ENCODE data around the gene SLC38A6. TPM values are rescaled to one million over a fixed set of nuclear protein-coding genes. Genes with fewer than 3 reads are reported as not detected.

Gene SLC38A6
- total and polyA plus RNA-seq, 2 of the 13 experiments (the other 11 are each of a cell fraction or from before 2014, with no cell fraction given), result 6.9 to 22.1 TPM

DNA sequence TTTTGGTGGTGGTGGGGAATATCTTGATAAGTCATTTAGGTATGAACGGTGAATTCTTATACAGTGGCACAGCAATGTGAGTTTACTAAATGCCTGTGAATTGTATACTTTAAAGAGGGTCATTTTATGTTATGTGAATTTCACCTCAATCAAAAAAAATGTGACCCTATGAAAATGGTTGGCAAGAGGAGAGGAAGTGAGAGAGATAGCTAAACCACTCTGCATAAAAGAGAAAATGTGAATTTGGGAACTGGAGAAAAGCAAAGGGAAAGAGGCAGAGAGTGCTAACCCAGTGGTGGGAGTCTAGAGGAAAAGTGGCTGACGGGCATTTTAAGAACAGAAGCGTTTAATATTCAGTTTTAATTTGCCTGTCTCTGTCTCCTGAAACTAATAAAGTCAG, 93.8 kb downstream of the SLC38A6 start:
- no peaks in the 10 kb centered on the region for H3K9me3 ChIP-seq (ENCODE audit: low read length)
- no peaks in the 10 kb centered on the region for H3K27me3 ChIP-seq (ENCODE audit: control insufficient read depth in 1 of 2, insufficient read depth in 2 of 2, low read length in 2 of 2)
- FAIRE-seq (no peak), ATAC-seq (no peak), DNase-seq (ENCODE audit: low spot score) (no peak)
- TF ChIP-seq, protein P1, sequence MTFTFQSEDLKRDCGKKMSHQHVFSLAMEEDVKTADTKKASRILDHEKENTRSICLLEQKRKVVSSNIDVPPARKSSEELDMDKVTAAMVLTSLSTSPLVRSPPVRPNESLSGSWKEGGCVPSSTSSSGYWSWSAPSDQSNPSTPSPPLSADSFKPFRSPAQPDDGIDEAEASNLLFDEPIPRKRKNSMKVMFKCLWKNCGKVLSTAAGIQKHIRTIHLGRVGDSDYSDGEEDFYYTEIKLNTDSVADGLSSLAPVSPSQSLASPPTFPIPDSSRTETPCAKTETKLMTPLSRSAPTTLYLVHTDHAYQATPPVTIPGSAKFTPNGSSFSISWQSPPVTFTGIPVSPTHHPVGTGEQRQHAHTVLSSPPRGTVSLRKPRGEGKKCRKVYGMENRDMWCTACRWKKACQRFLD (CRISPR knock-in tag; IDR thresholded peaks at IDR 0.05; ENCODE audit: borderline replicate concordance), result no peak
- TF ChIP-seq HNRNPUL1 (IDR thresholded peaks at IDR 0.05; ENCODE audit: low read depth, low read length) (no peak), ZNF101 (CRISPR knock-in tag; IDR thresholded peaks at IDR 0.05; ENCODE audit: borderline replicate concordance, low read depth) (no peak)
- TF ChIP-seq, protein P2, sequence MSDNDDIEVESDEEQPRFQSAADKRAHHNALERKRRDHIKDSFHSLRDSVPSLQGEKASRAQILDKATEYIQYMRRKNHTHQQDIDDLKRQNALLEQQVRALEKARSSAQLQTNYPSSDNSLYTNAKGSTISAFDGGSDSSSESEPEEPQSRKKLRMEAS (IDR thresholded peaks at IDR 0.05), result no peak
- H3K79me2 ChIP-seq (ENCODE audit: insufficient read depth, low read length), result no peaks in the 10 kb centered on the region
- no peaks in the 10 kb centered on the region for H4K20me1 ChIP-seq (ENCODE audit: insufficient read depth, low read length)
- H3K4me3 ChIP-seq (replicated peaks in 1 of 3; ENCODE audit: insufficient read depth in 1 of 3, low read depth in 2 of 3, low read length in 3 of 3), result no peak overlapping the region
- H3K4me1 ChIP-seq (ENCODE audit: insufficient read depth, low read length), result peaks cover 6% of the 10 kb centered on the region; the same call in 1 of the 2 replicates
- ChIA-PET POLR2A (no interaction called here), CTCF (ENCODE audit: low intra/inter-chr PET ratio, low total read pairs) (no interaction called here)
- no peaks in the 10 kb centered on the region for H3K36me3 ChIP-seq (replicated peaks in 1 of 2; ENCODE audit: control insufficient read depth in 1 of 2, insufficient read depth in 2 of 2, low read length in 2 of 2)
- no peak overlapping the region for H2AFZ ChIP-seq (ENCODE audit: low read length)
- in situ Hi-C loops (cut with HindIII; ENCODE audit: extremely low pct_ligation_motif_present, low pct_unique_long_range_greater_than_20kb) (no loop called here), intact Hi-C loops (cut with micrococcal nuclease; ENCODE audit: unreplicated experiment) (no loop called here)
- H3K27ac ChIP-seq (ENCODE audit: extremely low read length, insufficient read depth, low read length), result no peak overlapping the region
- no peak overlapping the region for H3K4me2 ChIP-seq (ENCODE audit: low read depth, low read length)
- WGBS (ENCODE audit: low lambda C conversion rate), result 96% methylated on average over 3 of the region's 3 CpGs
- BruUV-seq (replicated peaks), result no TSS peak
- no peak overlapping the region for H3K9ac ChIP-seq (ENCODE audit: insufficient read depth, low read depth, low read length)

DNA sequence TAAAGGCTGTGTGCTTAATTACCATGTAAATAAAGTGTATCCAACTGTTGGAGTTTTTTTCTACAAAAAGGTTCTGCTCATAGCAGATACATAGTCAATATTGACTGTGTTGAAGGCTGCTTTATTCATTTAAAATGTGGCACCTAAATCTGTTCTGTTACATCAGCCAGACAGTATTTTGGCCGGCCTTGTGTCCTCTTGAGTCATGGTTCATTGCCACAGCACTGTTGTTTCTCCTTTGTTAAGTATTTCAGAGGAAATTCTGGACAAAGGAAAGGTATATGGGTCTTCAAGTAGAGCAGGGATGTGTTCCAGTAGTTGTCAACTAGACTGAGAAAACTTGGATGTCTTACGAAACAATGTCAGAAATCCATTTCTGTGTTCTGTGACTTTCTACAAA, 95.5 kb downstream of the SLC38A6 start:
- ChIA-PET POLR2A (no interaction called here), CTCF (ENCODE audit: low intra/inter-chr PET ratio, low total read pairs) (no interaction called here)
- Histone ChIP-seq H4K20me1 (ENCODE audit: insufficient read depth, low read length) (no peaks in the 10 kb centered on the region), H3K27me3 (ENCODE audit: control insufficient read depth in 1 of 2, insufficient read depth in 2 of 2, low read length in 2 of 2) (no peaks in the 10 kb centered on the region), H3K9me3 (ENCODE audit: low read length) (no peaks in the 10 kb centered on the region), H3K4me2 (ENCODE audit: low read depth, low read length) (no peak overlapping the region), H3K9ac (ENCODE audit: insufficient read depth, low read depth, low read length) (no peak overlapping the region), H3K27ac (ENCODE audit: extremely low read length, insufficient read depth, low read length) (no peak overlapping the region), H2AFZ (ENCODE audit: low read length) (no peak overlapping the region), H3K79me2 (ENCODE audit: insufficient read depth, low read length) (no peaks in the 10 kb centered on the region), H3K36me3 (replicated peaks in 1 of 2; ENCODE audit: control insufficient read depth in 1 of 2, insufficient read depth in 2 of 2, low read length in 2 of 2) (no peaks in the 10 kb centered on the region), H3K4me1 (ENCODE audit: insufficient read depth, low read length) (peaks cover 6% of the 10 kb centered on the region; the same call in 1 of the 2 replicates), H3K4me3 (replicated peaks in 1 of 3; ENCODE audit: insufficient read depth in 1 of 3, low read depth in 2 of 3, low read length in 3 of 3) (no peak overlapping the region)
- no TSS peak for BruUV-seq (replicated peaks)
- intact Hi-C loops (cut with micrococcal nuclease; ENCODE audit: unreplicated experiment) (no loop called here), in situ Hi-C loops (cut with HindIII; ENCODE audit: extremely low pct_ligation_motif_present, low pct_unique_long_range_greater_than_20kb) (no loop called here)
- ATAC-seq (no peak), DNase-seq (ENCODE audit: low spot score) (peak; percentile 37), FAIRE-seq (no peak)
- WGBS (ENCODE audit: low lambda C conversion rate), result 64% methylated on average over 2 of the region's 2 CpGs
- TF ChIP-seq RARA (CRISPR knock-in tag; IDR thresholded peaks at IDR 0.05), result peak; percentile 58
- no peak for TF ChIP-seq ZNF652 (CRISPR knock-in tag; IDR thresholded peaks at IDR 0.05; ENCODE audit: borderline replicate concordance, low read depth)
- TF ChIP-seq GATAD2A (CRISPR knock-in tag; IDR thresholded peaks at IDR 0.05), result peak; percentile 52
- TF ChIP-seq SKI (IDR thresholded peaks at IDR 0.05; ENCODE audit: partially characterized antibody), result peak; percentile 14
- no peak for TF ChIP-seq MLLT10 (CRISPR knock-in tag; IDR thresholded peaks at IDR 0.05)
- TF ChIP-seq ZMYM4 (CRISPR knock-in tag; IDR thresholded peaks at IDR 0.05), result no peak
- TF ChIP-seq TBL1XR1 (IDR thresholded peaks at IDR 0.05; ENCODE audit: borderline replicate concordance, low read length, partially characterized antibody), result peak; percentile 17
- TF ChIP-seq, protein P3, sequence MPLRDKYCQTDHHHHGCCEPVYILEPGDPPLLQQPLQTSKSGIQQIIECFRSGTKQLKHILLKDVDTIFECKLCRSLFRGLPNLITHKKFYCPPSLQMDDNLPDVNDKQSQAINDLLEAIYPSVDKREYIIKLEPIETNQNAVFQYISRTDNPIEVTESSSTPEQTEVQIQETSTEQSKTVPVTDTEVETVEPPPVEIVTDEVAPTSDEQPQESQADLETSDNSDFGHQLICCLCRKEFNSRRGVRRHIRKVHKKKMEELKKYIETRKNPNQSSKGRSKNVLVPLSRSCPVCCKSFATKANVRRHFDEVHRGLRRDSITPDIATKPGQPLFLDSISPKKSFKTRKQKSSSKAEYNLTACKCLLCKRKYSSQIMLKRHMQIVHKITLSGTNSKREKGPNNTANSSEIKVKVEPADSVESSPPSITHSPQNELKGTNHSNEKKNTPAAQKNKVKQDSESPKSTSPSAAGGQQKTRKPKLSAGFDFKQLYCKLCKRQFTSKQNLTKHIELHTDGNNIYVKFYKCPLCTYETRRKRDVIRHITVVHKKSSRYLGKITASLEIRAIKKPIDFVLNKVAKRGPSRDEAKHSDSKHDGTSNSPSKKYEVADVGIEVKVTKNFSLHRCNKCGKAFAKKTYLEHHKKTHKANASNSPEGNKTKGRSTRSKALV (CRISPR knock-in tag; IDR thresholded peaks at IDR 0.05), result no peak
- no peak for TF ChIP-seq ZNF460 (CRISPR knock-in tag; IDR thresholded peaks at IDR 0.05; ENCODE audit: borderline replicate concordance)

Data from HepG2 (cell line).